HepG2 (cell line): Measurements from ENCODE around the gene ABCA13. TPM values are rescaled to one million over a fixed set of nuclear protein-coding genes. Genes with fewer than 3 reads are reported as not detected.

Source experiments
- ATAC-seq: fragments of 200-7000 bp; cut with Tn5 transposase; 3 replicates; pipeline ENCODE4 v1.9.1; 2020; ENCODE audit warnings: mild to moderate bottlenecking, moderate library complexity
- BruUV-seq: library from RNA; stranded (reverse); fragments of 400-500 nt; replicated peaks from 2 replicates; lab custom pipeline; 2021; lab: Mats Ljungman, UMichigan
- CTCF ChIA-PET: fragments of 300-600 bp; formaldehyde crosslinking; extraction: SDS; loops from one replicate; lab custom pipeline; 2021; ENCODE audit warnings: low total read pairs, inconsistent platforms, low intra/inter-chr PET ratio; lab: Yijun Ruan, JAX
- POLR2A ChIA-PET: fragments of 350-600 bp; sonication (Branson Sonifier 250); formaldehyde crosslinking; loops from one replicate; lab custom pipeline; 2020; ENCODE audit warnings: antibody characterized with exemption, inconsistent platforms; lab: Yijun Ruan, JAX
- DNase-seq: peaks from one replicate; pipeline ENCODE4 v3.0.0-alpha.2; 2015; ENCODE audit warnings: low spot score
- FAIRE-seq: peaks from 3 replicates; lab custom pipeline; 2011; peaks lifted over from hg19 to GRCh38; lab: Jason Lieb, UNC
- H2AFZ ChIP-seq: one replicate; pipeline ENCODE4 v1.6.1; 2011; ENCODE audit warnings: low read length, inconsistent platforms
- H3K27ac ChIP-seq: fragments of 300-600 bp; 3 replicates; pipeline ENCODE4 v1.8.0; 2011; ENCODE audit warnings: mixed run types, mild to moderate bottlenecking, mixed read lengths, low read length, inconsistent platforms; ENCODE audit not compliant: insufficient read depth; ENCODE audit errors: extremely low read length
- H3K27me3 ChIP-seq, 2 experiments: fragments of 200-600 bp in 1 of 2; 2 replicates in 1 of 2; 3 replicates in 1 of 2; pipeline versions ENCODE4 v1.6.0 to v1.8.0; 2011; ENCODE audit warnings: low read length in 2 of 2, mild to moderate bottlenecking in 2 of 2, moderate library complexity in 2 of 2, inconsistent platforms in 1 of 2; ENCODE audit not compliant: insufficient read depth in 2 of 2, control insufficient read depth in 1 of 2
- H3K36me3 ChIP-seq, 2 experiments: fragments of 200-600 bp in 1 of 2; replicated peaks in 1 of 2; 2 replicates in 1 of 2; 3 replicates in 1 of 2; pipeline versions ENCODE4 v1.5.1 to v1.8.0; 2011; ENCODE audit warnings: low read length in 2 of 2, inconsistent platforms in 1 of 2; ENCODE audit not compliant: insufficient read depth in 2 of 2, control insufficient read depth in 1 of 2
- H3K4me1 ChIP-seq: 2 replicates; pipeline ENCODE4 v1.5.1; 2012; ENCODE audit warnings: low read length, inconsistent platforms; ENCODE audit not compliant: insufficient read depth
- H3K4me2 ChIP-seq: 2 replicates; pipeline ENCODE4 v1.6.0; 2011; ENCODE audit warnings: low read depth, low read length, inconsistent platforms
- H3K4me3 ChIP-seq, 3 experiments: fragments of 200-600 bp in 1 of 3; sonication (generic), shearing (Covaris generic) in 1 of 3; replicated peaks in 1 of 3; 2 replicates each; pipeline ENCODE4 v1.5.1; 2011 to 2016; ENCODE audit warnings: low read length in 3 of 3, inconsistent platforms in 2 of 3, low read depth in 2 of 3, mild to moderate bottlenecking in 2 of 3, control low read depth in 1 of 3, mixed read lengths in 1 of 3; ENCODE audit not compliant: insufficient read depth in 1 of 3
- H3K79me2 ChIP-seq: one replicate; pipeline ENCODE4 v1.6.1; 2011; ENCODE audit warnings: low read length, inconsistent platforms; ENCODE audit not compliant: insufficient read depth
- H3K9ac ChIP-seq: 2 replicates; pipeline ENCODE4 v1.6.0; 2011; ENCODE audit warnings: mild to moderate bottlenecking, low read depth, low read length, inconsistent platforms; ENCODE audit not compliant: insufficient read depth
- H3K9me3 ChIP-seq: 2 replicates; pipeline ENCODE4 v1.5.1; 2012; ENCODE audit warnings: mild to moderate bottlenecking, low read length
- H4K20me1 ChIP-seq: 2 replicates; pipeline ENCODE4 v1.6.0; 2011; ENCODE audit warnings: inconsistent platforms, mild to moderate bottlenecking, low read length, moderate library complexity; ENCODE audit not compliant: insufficient read depth
- EEA1 ChIP-seq: sonication (generic); formaldehyde crosslinking; IDR thresholded peaks from 2 replicates; pipeline ENCODE4 v1.5.1; 2020; ENCODE audit warnings: mild to moderate bottlenecking, missing genetic modification reagents, borderline replicate concordance
- GABPB1 ChIP-seq: IDR thresholded peaks from 2 replicates; pipeline ENCODE4 v1.6.1; 2016; ENCODE audit warnings: mild to moderate bottlenecking, missing genetic modification reagents, moderate library complexity, missing compliant biosample characterization
- GLI4 ChIP-seq: sonication (generic); formaldehyde crosslinking; IDR thresholded peaks from 2 replicates; pipeline ENCODE4 v1.5.1; 2020; ENCODE audit warnings: missing genetic modification reagents, mild to moderate bottlenecking, moderate library complexity, borderline replicate concordance
- KLF12 ChIP-seq: sonication (generic); formaldehyde crosslinking; IDR thresholded peaks from 2 replicates; pipeline ENCODE4 v1.4.0; 2020; ENCODE audit warnings: missing genetic modification reagents, borderline replicate concordance
- PLRG1 ChIP-seq: fragments of 450-650 bp; conservative IDR thresholded peaks from 2 replicates; pipeline ENCODE4 v1.6.1; 2016
- REPIN1 ChIP-seq: sonication (generic); formaldehyde crosslinking; IDR thresholded peaks from 2 replicates; pipeline ENCODE4 v1.8.0; 2022; ENCODE audit warnings: missing genetic modification reagents, low read depth, mild to moderate bottlenecking, borderline replicate concordance
- ZFP62 ChIP-seq: sonication (generic); formaldehyde crosslinking; IDR thresholded peaks from 2 replicates; pipeline ENCODE4 v1.4.0; 2020; ENCODE audit warnings: missing genetic modification reagents
- ZNF407 ChIP-seq: sonication (generic); formaldehyde crosslinking; IDR thresholded peaks from one replicate; pipeline ENCODE4 v1.5.1; 2020; ENCODE audit warnings: mild to moderate bottlenecking, missing genetic modification reagents; ENCODE audit errors: not compliant biosample characterization
- ZNF878 ChIP-seq: sonication (generic); formaldehyde crosslinking; IDR thresholded peaks from 2 replicates; pipeline ENCODE4 v1.8.1; 2023; ENCODE audit warnings: mild to moderate bottlenecking, missing genetic modification reagents, moderate library complexity
- ZNF883 ChIP-seq: sonication (generic); formaldehyde crosslinking; IDR thresholded peaks from 2 replicates; pipeline ENCODE4 v1.5.1; 2020; ENCODE audit warnings: mild to moderate bottlenecking, missing genetic modification reagents; ENCODE audit errors: not compliant biosample characterization
- WGBS: methylation state at CpG from one replicate; pipeline ENCODE4 v1.1.6; 2017; ENCODE audit warnings: low lambda C conversion rate; 5-methylcytosine and 5-hydroxymethylcytosine counted together
- in situ Hi-C: cut with HindIII; loops from 2 replicates; pipeline ENCODE4 v1.10.0; 2017; ENCODE audit warnings: low pct_unique_long_range_greater_than_20kb; ENCODE audit not compliant: extremely low pct_ligation_motif_present
- intact Hi-C: fragments of 100-400 bp; cut with micrococcal nuclease; formaldehyde crosslinking; loops from one replicate; pipeline ENCODE4 v1.10.0; 2022; ENCODE audit not compliant: unreplicated experiment
- polyA plus RNA-seq, 8 experiments: library from polyadenylated mRNA; depleted of rRNA in 3 of 8; stranded (reverse) in 7 of 8; unstranded in 1 of 8; fragments of >200 nt; fragmentation: Illumina TruSeq in 4 of 8; extraction: Trizol in 4 of 8; gene quantifications; 2 replicates each; pipeline versions ENCODE4 v1.2.1 to v1.2.3, GENCODE V29; 2011 to 2016; ENCODE audit warnings: low read depth in 4 of 8, missing spikeins in 1 of 8, mixed read lengths in 1 of 8; ENCODE audit not compliant: insufficient read depth in 1 of 8
- total RNA-seq, 5 experiments: library from RNA; depleted of rRNA; stranded (reverse); fragments of >200 nt; fragmentation: Illumina TruSeq; extraction: Trizol; gene quantifications; 2 replicates each; pipeline ENCODE4 v1.2.3, GENCODE V29; 2016; ENCODE audit warnings: low read depth in 1 of 5

Gene ABCA13
- total and polyA plus RNA-seq, 2 of the 13 experiments (the other 11 are each of a cell fraction or from before 2014, with no cell fraction given) = 0.03 TPM; not detected in 1

DNA sequence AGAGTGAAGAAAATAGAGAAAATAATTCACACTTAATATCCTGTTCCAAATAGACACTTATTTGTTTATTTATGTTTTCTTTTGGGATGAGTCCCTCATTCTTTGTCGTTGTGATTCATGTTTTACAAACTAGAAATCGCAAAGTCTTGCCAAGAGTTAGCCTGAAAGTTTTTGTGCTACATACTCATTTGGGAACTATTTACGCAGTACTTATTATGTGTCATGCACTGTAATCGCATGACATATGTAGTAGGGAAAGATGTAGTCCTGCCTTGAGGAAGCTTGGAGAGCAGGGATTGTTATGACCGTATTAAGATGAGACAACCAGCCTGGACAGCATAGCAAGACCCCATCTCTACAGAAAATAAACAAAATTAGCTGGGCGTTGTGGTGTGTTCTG lies 189.3 kb downstream of the ABCA13 start:
- Histone ChIP-seq H3K27me3 (no peaks in the 10 kb centered on the region), H3K9ac (no peak overlapping the region), H3K9me3 (no peaks in the 10 kb centered on the region), H2AFZ (no peak overlapping the region), H3K4me2 (no peak overlapping the region), H3K36me3 (no peaks in the 10 kb centered on the region), H3K4me3 (no peak overlapping the region), H3K27ac (no peak overlapping the region), H4K20me1 (no peaks in the 10 kb centered on the region), H3K4me1 (no peaks in the 10 kb centered on the region), H3K79me2 (no peaks in the 10 kb centered on the region)
- TF ChIP-seq ZNF878 (CRISPR knock-in tag) (no peak), ZNF407 (CRISPR knock-in tag) (no peak), KLF12 (no peak), GABPB1 (CRISPR knock-in tag) (no peak), PLRG1 (no peak), REPIN1 (no peak), ZFP62 (CRISPR knock-in tag) (no peak), ZNF883 (no peak), GLI4 (no peak), EEA1 (CRISPR knock-in tag) (no peak)
- FAIRE-seq (no peak), ATAC-seq (no peak), DNase-seq (no peak)
- in situ Hi-C loops (no loop called here), intact Hi-C loops (no loop called here)
- ChIA-PET CTCF (no interaction called here), POLR2A (no interaction called here)
- BruUV-seq = no TSS peak
- WGBS = 10% methylated on average over 6 of the region's 6 CpGs
